GM21529 (cell line): ENCODE measurements around the gene PTH2.

Experiments used
- ATAC-seq: cut with Tn5 transposase; IDR thresholded peaks from one replicate; pipeline ENCODE4 v1.9.1; 2021; ENCODE audit not compliant: unreplicated experiment

PTH2 gene

GRCh38 chr19:49415102-49415809 is 8.0 kb downstream of the PTH2 start:
- ATAC-seq = no peak

DNA sequence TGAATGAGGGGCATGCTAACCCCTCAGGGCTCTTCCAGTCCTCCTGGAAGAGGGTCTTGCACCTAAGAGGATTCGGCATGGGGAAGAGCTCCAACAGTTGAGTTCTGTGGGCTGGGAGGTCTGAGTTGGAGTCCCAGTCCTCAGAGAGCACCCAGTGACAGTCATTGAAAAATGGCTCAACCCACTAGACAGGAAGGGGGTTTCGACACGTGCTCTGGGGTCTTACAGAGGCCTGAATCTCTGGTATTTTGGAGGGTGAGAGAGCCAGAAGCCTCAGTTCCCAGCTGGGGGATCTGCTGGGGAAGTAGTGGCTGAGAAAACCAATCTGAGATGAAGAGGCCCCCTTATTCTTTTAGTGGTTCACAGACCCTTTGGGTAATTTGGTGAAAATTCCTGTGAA is 9.0 kb downstream of the PTH2 start:
- no peak for ATAC-seq

DNA sequence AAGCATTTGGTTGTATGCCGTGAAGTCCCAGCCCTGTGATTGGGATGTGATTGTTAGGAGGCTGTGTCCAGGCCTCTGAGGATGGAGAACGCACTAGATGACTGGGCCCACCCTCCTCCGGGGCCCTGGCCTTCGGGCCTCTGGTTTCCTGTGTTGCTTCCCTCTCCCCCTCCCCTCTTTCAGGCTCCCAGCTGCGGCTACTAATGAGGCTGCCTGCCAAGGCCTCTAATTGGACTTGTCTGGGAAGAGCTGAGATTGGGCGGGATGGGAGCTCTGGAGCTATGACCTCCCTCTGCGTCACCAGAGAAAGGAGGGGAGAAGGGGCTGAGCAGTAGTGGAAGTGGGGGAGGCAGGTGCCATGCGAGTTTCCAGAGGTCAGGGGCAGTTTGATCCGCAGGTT is 9.9 kb downstream of the PTH2 start:
- no peak for ATAC-seq

- no peak for ATAC-seq
Measured at GRCh38 chr19:49411681-49412326, 11.4 kb downstream of the PTH2 start.

DNA sequence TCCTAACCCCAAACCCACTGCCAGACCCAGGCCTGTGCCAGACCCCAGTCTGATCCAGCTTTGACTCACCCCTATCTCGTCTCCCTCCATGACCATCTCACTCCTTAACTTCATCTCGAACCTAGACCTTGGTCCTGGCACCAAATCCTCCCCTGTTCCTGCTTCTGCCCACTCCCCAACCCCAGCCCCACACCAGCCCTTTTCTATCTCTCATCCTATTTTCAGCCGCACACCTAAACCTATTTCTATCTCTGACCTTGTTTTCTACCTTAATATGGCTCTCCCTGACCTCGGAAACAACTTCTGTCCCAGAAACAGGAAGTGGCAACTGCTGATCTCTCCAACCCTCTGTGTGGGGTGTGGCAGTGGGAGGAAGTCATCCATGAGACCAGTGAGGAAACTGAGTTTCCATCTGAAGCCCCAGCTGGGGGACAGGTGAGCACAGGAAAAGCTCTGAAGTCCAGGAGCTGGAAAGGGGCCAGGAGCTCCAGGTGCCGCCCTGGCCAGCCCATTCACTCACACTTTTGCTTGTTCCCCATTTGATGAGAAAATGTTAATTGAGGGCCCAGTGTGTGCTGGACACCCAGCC is 13.7 kb downstream of the PTH2 start:
- ATAC-seq = no peak

DNA sequence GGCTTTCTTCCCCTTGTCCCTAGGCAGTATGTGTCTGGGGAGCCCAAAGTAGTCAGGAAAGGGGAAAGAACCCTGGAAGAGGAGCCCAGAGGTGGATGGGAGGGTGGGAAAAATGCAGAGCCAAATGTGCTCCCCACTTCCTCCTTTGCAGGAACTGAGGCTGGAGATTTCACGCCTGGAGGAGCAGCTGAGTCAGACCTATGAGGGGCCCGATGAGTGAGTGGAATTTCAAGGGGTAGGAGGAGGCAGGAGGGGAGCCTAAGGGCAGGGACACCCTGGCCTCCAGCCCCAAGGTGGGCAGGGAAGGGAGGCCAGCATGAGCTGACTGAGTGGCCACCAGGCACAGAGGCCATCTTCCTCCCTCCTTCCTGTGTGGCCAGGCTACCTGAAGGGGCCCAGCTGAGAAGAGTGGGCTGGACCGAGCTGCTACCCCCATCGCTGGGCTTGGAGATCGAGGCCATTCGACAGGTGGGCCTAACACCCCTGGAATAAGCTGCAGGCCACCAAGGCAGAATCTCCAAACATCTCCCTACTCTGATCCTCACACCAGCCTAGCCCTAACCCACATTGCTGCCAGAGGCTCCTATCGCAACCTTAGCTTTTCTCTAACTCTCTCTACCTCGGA is 14.3 kb downstream of the PTH2 start:
- ATAC-seq = no peak

DNA sequence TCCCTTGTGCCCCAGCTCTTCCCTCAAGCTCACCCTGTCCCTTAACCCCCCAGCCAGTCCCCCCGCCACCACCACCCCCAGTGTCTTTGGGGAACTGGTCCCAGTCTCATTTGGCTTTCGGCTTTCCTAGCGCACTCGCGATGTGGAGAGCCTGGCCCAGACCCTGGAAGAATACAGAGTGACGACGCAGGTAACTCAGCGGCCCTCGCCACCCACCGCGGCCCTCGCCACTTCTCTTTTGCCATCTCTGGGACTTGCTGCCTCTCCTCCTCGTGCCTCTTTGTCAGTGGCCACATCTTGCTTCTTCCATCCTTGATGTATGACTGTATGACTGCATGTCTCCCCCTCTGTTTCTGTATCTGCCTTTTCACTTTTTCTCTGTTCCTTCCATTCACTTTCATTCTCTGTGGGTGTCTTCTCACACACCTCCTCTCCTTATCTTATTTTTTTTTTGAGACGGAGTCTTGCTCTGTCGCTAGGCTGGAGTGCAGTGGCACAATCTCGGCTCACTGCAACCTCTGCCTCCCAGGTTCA is 15.7 kb downstream of the PTH2 start:
- ATAC-seq = no peak

DNA sequence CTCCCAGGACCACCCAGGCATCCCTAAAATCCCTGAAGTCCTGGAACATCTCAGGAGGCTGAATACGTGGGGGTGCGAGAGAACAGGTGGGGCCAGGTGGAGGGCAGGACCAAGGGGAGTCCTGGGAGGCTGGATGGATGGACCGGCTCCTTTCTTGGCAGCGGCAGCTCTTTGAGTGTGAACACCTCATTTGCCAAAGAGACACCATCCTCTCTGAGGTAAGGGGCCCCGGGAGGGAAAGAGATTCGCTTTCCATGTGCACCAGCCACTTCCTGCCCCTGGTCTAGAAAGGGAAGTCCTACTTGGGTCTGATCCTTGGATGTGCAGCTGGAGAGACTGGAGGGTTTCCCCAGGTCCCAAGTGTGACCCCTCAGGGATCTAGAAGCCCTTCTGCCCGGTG is 16.2 kb downstream of the PTH2 start:
- ATAC-seq = no peak

DNA sequence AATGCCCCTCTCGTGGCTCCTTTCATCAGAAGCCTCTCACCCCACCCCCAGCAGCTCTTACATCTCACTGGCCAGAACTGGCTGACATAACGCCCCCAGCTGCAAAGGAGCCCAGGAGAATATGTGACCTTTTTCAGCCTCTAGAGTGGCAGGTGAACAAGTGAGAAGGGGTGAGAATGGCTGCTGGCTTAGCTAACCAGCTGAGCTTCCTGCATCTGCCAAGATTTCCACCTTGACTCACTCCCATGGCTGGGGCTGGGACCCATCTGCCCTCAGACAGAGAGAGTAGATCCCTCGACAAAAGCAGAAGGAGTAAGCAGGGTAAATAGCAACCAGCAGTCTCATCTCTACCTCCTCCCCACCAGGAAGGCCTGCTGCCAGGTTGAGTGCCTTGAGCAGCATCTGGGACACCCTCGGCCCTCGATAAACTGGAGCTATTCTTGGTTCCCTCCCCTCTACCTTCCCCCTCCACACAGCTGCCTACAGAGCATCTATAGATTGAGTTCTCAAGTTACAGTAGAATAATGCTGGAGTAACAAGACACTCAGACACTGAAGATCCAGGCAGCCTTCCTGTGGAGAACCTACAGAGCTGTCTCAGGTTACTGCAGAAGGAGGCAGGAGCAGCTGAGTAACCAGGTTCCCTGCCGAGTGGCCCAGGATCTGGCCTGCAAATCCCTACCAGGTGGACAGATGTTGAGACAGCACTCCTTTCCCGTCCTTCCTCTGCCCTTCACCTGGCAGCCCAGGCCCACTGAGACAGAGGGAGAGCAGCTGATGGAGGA is 19.6 kb downstream of the PTH2 start:
- no peak for ATAC-seq

DNA sequence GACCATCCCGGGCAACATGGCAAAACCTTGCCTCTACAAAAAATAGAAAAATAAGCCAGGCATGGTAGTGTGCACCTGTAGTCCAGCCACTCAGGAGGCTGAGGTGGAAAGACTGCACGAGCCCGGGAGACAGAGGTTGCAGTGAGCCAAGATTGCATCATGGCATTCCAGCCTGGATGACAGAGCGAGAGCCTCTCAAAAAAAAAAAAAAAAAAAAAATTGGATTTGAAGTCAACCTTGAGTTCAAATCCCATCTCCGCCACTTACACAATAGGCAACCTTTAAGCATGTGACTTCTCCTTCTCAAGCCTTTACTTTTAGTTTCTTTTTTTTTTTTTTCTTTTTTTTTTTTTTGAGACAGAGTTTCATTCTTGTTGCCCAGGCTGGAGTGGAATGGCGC is 23.2 kb downstream of the PTH2 start:
- ATAC-seq = no peak

DNA sequence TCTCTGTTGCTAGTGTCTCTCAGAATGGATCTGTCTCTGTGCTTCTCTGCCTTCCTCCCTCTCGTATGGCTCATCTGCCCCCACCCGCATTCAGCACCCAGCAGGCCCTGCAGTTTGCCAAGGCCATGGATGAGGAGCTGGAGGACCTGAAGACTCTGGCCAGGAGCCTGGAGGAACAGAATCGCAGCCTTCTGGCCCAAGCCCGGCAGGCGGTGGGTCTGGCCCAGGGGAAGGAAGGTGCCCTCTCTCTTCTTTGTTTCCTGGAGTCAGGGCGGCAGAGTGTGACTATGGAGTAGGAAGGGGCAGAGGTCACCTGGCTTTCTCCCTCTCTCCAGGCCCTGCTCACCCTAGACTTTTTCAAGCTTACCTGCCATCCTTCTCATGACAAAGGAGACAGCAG is 24.3 kb downstream of the PTH2 start:
- no peak for ATAC-seq

DNA sequence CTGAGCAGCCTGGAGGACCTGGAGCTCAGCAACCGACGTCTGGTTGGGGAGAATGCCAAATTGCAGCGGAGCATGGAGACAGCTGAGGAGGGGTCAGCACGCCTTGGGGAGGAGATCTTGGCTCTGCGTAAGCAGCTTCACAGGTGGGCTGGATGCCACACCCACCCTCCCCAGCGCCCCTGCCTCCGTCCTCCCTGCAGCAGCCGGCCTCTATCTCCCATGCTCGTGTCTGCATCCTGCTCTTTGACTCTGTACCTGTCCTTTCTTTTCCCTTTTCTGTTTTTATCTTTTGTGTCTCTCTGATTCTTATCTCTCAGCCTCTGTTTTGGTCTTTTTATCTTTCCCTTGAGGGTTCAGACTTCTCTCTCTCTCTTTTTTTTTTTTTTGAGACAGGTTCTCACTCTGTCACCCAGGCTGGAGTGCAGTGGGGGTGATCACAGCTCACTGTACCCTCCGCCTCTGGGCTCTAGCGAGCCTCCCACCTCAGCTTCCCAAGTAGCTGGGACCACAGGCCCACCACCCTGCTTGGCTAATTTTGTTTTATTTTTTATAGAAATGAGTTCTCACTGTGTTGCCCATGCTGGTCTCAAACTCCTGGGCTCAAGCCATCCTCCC is 25.1 kb downstream of the PTH2 start:
- no peak for ATAC-seq

DNA sequence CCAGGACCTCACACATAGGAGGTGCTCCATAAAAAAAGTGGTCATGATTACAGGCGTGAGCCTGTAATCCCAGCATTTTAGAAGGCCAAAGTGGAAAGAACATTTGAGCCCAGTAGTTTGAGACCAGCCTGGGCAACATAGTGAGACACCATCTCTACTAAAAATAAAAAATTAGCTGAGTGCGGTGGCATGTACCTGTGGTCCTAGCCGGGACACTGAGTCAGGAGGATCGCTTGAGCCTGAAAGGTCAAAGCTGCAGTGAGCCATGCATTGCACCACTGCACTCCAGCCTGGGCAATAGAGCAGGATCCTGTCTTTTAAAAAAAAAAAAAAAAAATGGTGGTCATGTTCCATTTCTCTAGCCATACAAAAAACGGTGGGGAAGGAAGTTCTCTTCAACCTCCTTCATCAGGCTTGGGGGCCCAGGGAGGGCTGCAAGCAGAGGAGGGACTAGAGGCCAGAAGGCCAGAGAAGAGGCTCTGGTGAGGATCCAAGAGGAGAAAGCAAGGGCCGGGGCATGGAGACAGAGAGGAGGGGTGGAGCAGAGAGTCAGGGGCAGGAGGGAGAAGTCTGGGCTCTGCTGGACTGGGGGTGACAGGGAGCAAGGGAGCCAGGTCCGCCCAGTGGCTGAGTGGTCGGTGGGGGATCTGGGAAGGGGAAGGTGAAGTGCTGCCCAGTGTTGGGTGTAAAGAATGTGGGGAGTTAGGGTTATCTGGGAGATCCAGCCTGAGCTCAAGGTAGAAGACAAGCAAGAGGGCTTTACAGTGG is 26.3 kb downstream of the PTH2 start:
- ATAC-seq = no peak

DNA sequence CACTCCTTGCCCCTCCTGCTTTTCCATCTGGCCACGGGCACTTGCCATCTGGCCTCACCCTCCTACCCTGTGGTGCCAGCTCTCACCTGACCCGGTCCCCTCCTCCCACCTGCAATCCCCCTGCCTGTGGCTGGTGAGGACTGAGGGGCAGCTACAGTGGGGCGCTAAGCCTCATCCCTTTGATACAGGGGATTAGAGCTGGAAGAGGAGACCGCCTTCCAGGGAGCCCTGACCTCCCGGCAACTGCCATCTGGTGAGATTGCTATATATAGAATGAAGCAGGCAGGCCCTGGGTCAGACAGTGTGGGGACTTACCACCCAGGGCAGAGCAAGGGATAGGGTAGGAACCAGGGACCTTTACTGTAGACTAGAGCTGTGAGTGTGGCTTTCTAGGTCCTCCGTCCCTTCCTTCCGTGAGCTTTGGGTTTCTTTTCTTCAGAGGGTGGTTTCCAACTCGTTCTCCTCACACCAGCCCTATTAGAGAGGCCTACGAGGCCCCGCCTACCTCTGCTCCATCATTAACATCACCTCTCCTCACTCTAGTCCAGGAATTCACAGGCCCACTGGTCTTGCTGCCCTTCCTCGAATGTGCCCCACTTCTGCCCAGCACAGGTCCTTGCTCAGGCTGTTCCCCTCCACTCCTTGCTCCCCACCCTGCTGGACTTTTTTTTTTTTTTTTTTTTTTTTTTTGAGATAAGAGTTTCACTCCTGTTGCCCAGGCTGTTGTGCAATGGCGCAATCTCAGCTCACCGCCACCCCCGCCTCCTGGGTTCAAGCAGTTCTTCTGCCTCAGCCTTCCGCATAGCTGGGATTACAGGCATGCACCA is 27.4 kb downstream of the PTH2 start:
- ATAC-seq = no peak

GRCh38 chr19:49393881-49394280 is 29.4 kb downstream of the PTH2 start:
- no peak for ATAC-seq

GRCh38 chr19:49391581-49392399 is 31.5 kb downstream of the PTH2 start:
- no peak for ATAC-seq

- ATAC-seq = no peak
Measured at GRCh38 chr19:49390929-49391359, 32.3 kb downstream of the PTH2 start.
